Measurements from ENCODE around the gene PHF14.

- TF ChIP-seq CTCF (IDR thresholded peaks at IDR 0.05) (no peak), POLR2A (IDR thresholded peaks at IDR 0.05) (no peak), POLR2AphosphoS5 (IDR thresholded peaks at IDR 0.05) (no peak)
Observed at GRCh38 chr7:11208883-11209465, 235.3 kb downstream of the PHF14 start.
